ENCODE results near the gene FUZ.

DNA sequence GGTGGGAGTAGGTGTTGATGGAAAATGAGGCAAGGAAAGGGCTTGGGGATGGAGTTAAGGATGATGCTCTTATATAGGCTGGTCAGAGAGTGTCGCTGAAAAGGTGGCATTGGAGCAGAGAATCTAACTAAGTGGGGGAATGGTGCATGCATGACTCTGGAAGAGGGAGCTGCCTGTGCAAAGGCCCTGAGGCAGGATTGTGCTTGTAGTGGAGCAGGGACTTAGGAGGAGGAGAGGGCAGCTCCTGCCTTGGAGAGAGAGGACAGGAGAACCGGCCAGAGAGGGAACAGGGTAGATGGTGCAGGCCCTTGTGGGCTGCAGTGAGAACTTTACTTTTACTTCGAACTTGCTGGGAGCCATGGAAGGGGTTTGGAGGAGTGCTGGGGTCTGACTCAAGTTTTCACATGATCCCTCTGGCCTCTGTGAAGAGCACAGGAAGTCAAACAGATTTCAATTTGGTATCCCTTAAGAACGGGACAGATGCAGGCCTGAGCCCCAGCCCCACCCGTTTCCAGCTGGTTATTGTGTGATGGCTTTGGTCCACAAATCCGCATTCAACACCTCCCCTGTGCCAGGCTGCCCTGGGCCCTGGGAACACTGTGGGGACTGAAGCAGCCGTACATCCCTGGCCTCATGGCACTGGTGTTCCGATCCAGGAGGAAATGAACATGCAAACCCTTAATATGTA is 39.3 kb downstream of the FUZ start:
- TF ChIP-seq SUZ12 (IDR thresholded peaks at IDR 0.05; ENCODE audit: extremely low read depth, insufficient read depth, insufficient read length) (no peak), YY1 (IDR thresholded peaks at IDR 0.05; ENCODE audit: insufficient read depth, insufficient read length) (no peak), ZNF274 (IDR thresholded peaks at IDR 0.05; ENCODE audit: low read depth, low read length) (no peak)
